GM12865 (cell line): Measurements from ENCODE around the gene CHST15.
"Not testable (repeated sequence)": the region's sequence is repeated elsewhere in the genome, so short reads cannot be mapped to it uniquely, and the experiment has no call there.

Source experiments
- DNase-seq: peaks from one replicate; pipeline ENCODE4 v3.0.0; 2010; ENCODE audit warnings: low read depth
- H3K4me3 ChIP-seq: 2 replicates; pipeline ENCODE4 v1.5.1; 2011; ENCODE audit warnings: mild to moderate bottlenecking, low read depth, low read length, control low read depth
- TF ChIP-seq, protein P1 (sequence below): IDR thresholded peaks from 2 replicates; pipeline ENCODE4 v1.5.1; 2011; ENCODE audit warnings: low read length, control low read depth, low read depth, inconsistent platforms; ENCODE audit not compliant: insufficient read depth; ENCODE audit errors: missing control alignments

The CHST15 gene

DNA sequence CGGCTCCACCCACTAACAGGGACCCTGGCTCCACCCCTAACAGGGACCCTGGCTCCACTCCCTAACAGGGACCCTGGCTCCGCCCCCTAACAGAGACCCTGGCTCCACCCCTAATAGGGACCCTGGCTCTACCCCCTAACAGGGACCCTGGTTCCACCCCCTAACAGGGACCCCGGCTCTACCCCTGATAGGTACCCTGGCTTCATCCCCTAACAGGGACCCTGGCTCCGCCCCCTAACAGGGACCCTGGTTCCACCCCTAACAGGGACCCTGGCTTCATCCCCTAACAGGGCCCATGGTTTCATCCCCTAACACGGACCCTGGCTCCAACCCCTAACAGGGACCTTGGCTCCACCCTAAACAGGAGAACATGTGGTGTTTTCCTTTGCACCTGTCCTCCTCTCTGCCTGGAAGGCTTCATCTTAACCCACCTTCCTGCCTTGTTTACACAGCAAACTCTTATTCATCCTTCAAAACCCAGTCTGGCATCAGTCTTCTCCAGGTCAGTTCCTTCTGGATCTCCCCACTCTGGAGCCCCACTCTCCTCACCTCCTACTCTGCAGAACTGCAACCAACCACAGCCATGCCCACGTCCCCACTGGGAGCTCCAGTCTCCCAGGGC, 58.0 kb downstream of the CHST15 start:
- DNase-seq, result no peak
- TF ChIP-seq, protein P1, sequence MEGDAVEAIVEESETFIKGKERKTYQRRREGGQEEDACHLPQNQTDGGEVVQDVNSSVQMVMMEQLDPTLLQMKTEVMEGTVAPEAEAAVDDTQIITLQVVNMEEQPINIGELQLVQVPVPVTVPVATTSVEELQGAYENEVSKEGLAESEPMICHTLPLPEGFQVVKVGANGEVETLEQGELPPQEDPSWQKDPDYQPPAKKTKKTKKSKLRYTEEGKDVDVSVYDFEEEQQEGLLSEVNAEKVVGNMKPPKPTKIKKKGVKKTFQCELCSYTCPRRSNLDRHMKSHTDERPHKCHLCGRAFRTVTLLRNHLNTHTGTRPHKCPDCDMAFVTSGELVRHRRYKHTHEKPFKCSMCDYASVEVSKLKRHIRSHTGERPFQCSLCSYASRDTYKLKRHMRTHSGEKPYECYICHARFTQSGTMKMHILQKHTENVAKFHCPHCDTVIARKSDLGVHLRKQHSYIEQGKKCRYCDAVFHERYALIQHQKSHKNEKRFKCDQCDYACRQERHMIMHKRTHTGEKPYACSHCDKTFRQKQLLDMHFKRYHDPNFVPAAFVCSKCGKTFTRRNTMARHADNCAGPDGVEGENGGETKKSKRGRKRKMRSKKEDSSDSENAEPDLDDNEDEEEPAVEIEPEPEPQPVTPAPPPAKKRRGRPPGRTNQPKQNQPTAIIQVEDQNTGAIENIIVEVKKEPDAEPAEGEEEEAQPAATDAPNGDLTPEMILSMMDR, result no peak
- H3K4me3 ChIP-seq, result no peak overlapping the region

DNA sequence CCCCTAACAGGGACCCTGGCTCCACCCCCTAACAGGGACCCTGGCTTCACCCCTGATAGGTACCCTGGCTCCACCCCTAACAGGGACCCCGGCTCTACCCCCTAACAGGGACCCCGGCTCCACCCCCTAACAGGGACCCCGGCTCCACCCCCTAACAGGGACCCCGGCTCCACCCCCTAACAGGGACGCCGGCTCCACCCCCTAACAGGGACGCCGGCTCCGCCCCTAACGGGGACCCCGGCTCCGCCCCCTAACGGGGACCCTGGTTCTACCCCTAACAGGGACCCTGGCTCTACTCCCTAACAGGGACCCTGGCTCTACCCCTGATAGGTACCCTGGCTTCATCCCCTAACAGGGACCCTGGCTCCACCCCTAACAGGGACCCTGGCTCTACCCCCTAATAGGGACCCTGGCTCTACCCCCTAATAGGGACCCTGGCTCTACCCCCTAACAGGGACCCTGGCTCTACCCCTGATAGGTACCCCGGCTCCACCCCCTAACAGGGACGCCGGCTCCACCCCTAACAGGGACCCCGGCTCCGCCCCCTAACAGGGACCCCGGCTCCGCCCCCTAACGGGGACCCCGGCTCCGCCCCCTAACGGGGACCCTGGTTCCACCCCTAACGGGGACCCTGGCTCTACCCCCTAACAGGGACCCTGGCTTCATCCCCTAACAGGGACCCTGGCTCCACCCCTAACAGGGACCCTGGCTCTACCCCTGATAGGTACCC, 58.7 kb downstream of the CHST15 start:
- DNase-seq, H3K4me3 ChIP-seq: not testable (repeated sequence)

DNA sequence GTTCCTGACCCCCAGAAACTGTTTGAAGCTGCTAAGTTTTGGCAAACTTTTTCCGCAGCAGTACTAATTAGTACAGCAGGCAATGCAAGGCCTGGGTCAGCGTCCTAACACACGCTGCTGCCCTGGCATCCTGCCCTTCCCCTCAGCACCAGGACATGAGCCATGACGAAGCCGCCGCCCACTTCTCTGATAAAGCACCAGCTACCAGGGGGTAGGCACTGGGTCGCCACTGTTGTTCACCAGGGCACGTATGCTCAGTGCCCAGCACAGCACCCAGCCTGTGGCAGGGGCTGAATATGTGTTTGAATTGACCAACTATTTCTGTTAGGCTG, 59.5 kb downstream of the CHST15 start:
- no peak for DNase-seq
- H3K4me3 ChIP-seq, result no peak overlapping the region
- TF ChIP-seq, protein P1, result no peak

- H3K4me3 ChIP-seq, result no peak overlapping the region
- TF ChIP-seq, protein P1, result no peak
- no peak for DNase-seq
These were observed 60.2 kb downstream of the CHST15 start for GRCh38 chr10:124032971-124033886.

- no peak for DNase-seq
- no peak overlapping the region for H3K4me3 ChIP-seq
- TF ChIP-seq, protein P1, result no peak
These were observed 61.1 kb downstream of the CHST15 start for GRCh38 chr10:124032087-124032935.

GRCh38 chr10:124030492-124031110, 62.8 kb downstream of the CHST15 start:
- no peak for DNase-seq
- TF ChIP-seq, protein P1, result no peak
- no peak overlapping the region for H3K4me3 ChIP-seq
